Measurements from ENCODE around the gene NBPF11. TPM values are rescaled to one million over a fixed set of nuclear protein-coding genes. Genes with fewer than 3 reads are reported as not detected.
A peak's percentile ranks its signal among the peaks of the same experiment; 100 is the strongest.
"Not testable (repeated sequence)": the region's sequence is repeated elsewhere in the genome, so short reads cannot be mapped to it uniquely, and the experiment has no call there.

The NBPF11 gene
- total and polyA plus RNA-seq, 3 experiments from 2014 or later = 4.0 to 6.9 (median 6.6) TPM

- DNase-seq = no peak
- POLR2A ChIA-PET = no interaction called here
- H3K4me1 ChIP-seq (ENCODE audit: insufficient read depth, low read length) = no peaks in the 10 kb centered on the region
- Mint-ChIP-seq H3K4me1 (no peaks in the 10 kb centered on the region), H3K27me3 (peaks cover 0 to 3% of the 10 kb centered on the region in 2 donors), H3K4me3 (no peak overlapping the region), H3K9me3 (no peaks in the 10 kb centered on the region), H3K27ac (no peak overlapping the region), H3K36me3 (peaks cover 0 to 1% (median 0%) of the 10 kb centered on the region in 3 donors)
- H3K27ac ChIP-seq (ENCODE audit: low read depth, low read length) = no peak overlapping the region
- no peaks in the 10 kb centered on the region for H3K36me3 ChIP-seq (ENCODE audit: insufficient read depth, low read length)
- no peak overlapping the region for H3K4me3 ChIP-seq (ENCODE audit: low read length)
- CTCF ChIA-PET = interaction anchor here (0.7 kb wide), 1 partner anchor 197 kb away, joined by 3 read pairs; no protein-coding TSS in a partner anchor
- no peaks in the 10 kb centered on the region for H3K27me3 ChIP-seq (ENCODE audit: insufficient read depth, low read length, poor library complexity, severe bottlenecking)
- no peaks in the 10 kb centered on the region for H3K9me3 ChIP-seq (ENCODE audit: low read length)
Measured at GRCh38 chr1:148166558-148167492, 14.7 kb upstream of the NBPF11 start.

- H3K36me3 ChIP-seq (ENCODE audit: insufficient read depth, low read length) = no peaks in the 10 kb centered on the region
- Mint-ChIP-seq H3K4me1 (peaks cover 4 to 5% (median 5%) of the 10 kb centered on the region in 3 donors), H3K27ac (no peak overlapping the region), H3K9me3 (no peaks in the 10 kb centered on the region), H3K36me3 (no peaks in the 10 kb centered on the region), H3K27me3 (peaks cover 13 to 18% of the 10 kb centered on the region in 2 donors), H3K4me3 (no peak overlapping the region)
- no peaks in the 10 kb centered on the region for H3K4me1 ChIP-seq (ENCODE audit: insufficient read depth, low read length)
- DNase-seq = peak in 1 of 5 donors; percentile 38
- ChIA-PET POLR2A (no interaction called here), CTCF (no interaction called here)
- H3K4me3 ChIP-seq (ENCODE audit: low read length) = no peak overlapping the region
- H3K9me3 ChIP-seq (ENCODE audit: low read length) = no peaks in the 10 kb centered on the region
- no peaks in the 10 kb centered on the region for H3K27me3 ChIP-seq (ENCODE audit: insufficient read depth, low read length, poor library complexity, severe bottlenecking)
- H3K27ac ChIP-seq (ENCODE audit: low read depth, low read length) = no peak overlapping the region
Measured at GRCh38 chr1:148162363-148162762, 10.3 kb upstream of the NBPF11 start.

- Mint-ChIP-seq H3K36me3 (no peaks in the 10 kb centered on the region), H3K4me3 (no peak overlapping the region), H3K9me3 (no peaks in the 10 kb centered on the region), H3K27me3 (peaks cover 14 to 19% of the 10 kb centered on the region in 2 donors), H3K4me1 (peaks cover 4 to 6% (median 5%) of the 10 kb centered on the region in 3 donors), H3K27ac (peak overlapping the region in 1 of 8 donors; percentile 65)
- H3K27ac ChIP-seq (ENCODE audit: low read depth, low read length) = no peak overlapping the region
- H3K9me3 ChIP-seq (ENCODE audit: low read length) = no peaks in the 10 kb centered on the region
- no peaks in the 10 kb centered on the region for H3K36me3 ChIP-seq (ENCODE audit: insufficient read depth, low read length)
- no peaks in the 10 kb centered on the region for H3K4me1 ChIP-seq (ENCODE audit: insufficient read depth, low read length)
- ChIA-PET POLR2A (no interaction called here), CTCF (no interaction called here)
- no peaks in the 10 kb centered on the region for H3K27me3 ChIP-seq (ENCODE audit: insufficient read depth, low read length, poor library complexity, severe bottlenecking)
- DNase-seq = no peak
- no peak overlapping the region for H3K4me3 ChIP-seq (ENCODE audit: low read length)
Measured at GRCh38 chr1:148161053-148161901, 9.2 kb upstream of the NBPF11 start.

GRCh38 chr1:148160343-148161052 is 8.4 kb upstream of the NBPF11 start:
- Mint-ChIP-seq H3K27ac (no peak overlapping the region), H3K4me1 (peaks cover 4 to 8% (median 5%) of the 10 kb centered on the region in 3 donors), H3K36me3 (no peaks in the 10 kb centered on the region), H3K4me3 (no peak overlapping the region), H3K9me3 (no peaks in the 10 kb centered on the region), H3K27me3 (peaks cover 19 to 26% of the 10 kb centered on the region in 2 donors)
- ChIA-PET CTCF (no interaction called here), POLR2A (no interaction called here)
- H3K27me3 ChIP-seq (ENCODE audit: insufficient read depth, low read length, poor library complexity, severe bottlenecking) = no peaks in the 10 kb centered on the region
- no peaks in the 10 kb centered on the region for H3K4me1 ChIP-seq (ENCODE audit: insufficient read depth, low read length)
- no peaks in the 10 kb centered on the region for H3K9me3 ChIP-seq (ENCODE audit: low read length)
- H3K27ac ChIP-seq (ENCODE audit: low read depth, low read length) = no peak overlapping the region
- DNase-seq = no peak
- H3K4me3 ChIP-seq (ENCODE audit: low read length) = no peak overlapping the region
- no peaks in the 10 kb centered on the region for H3K36me3 ChIP-seq (ENCODE audit: insufficient read depth, low read length)

- ChIA-PET CTCF (no interaction called here), POLR2A (no interaction called here)
- Mint-ChIP-seq H3K9me3 (no peaks in the 10 kb centered on the region), H3K27me3 (peaks cover 19 to 28% of the 10 kb centered on the region in 2 donors), H3K4me3 (no peak overlapping the region), H3K27ac (no peak overlapping the region), H3K4me1 (peaks cover 4 to 8% (median 5%) of the 10 kb centered on the region in 3 donors), H3K36me3 (no peaks in the 10 kb centered on the region)
- Histone ChIP-seq H3K4me3 (ENCODE audit: low read length) (no peak overlapping the region), H3K9me3 (ENCODE audit: low read length) (no peaks in the 10 kb centered on the region), H3K36me3 (ENCODE audit: insufficient read depth, low read length) (no peaks in the 10 kb centered on the region), H3K4me1 (ENCODE audit: insufficient read depth, low read length) (no peaks in the 10 kb centered on the region), H3K27ac (ENCODE audit: low read depth, low read length) (no peak overlapping the region), H3K27me3 (ENCODE audit: insufficient read depth, low read length, poor library complexity, severe bottlenecking) (no peaks in the 10 kb centered on the region)
- DNase-seq = no peak
Measured at GRCh38 chr1:148160048-148160342, 7.9 kb upstream of the NBPF11 start.

GRCh38 chr1:148158341-148159003 is 6.4 kb upstream of the NBPF11 start:
- Histone ChIP-seq H3K4me3 (ENCODE audit: low read length) (no peak overlapping the region), H3K4me1 (ENCODE audit: insufficient read depth, low read length) (no peaks in the 10 kb centered on the region), H3K27me3 (ENCODE audit: insufficient read depth, low read length, poor library complexity, severe bottlenecking) (no peaks in the 10 kb centered on the region), H3K36me3 (ENCODE audit: insufficient read depth, low read length) (no peaks in the 10 kb centered on the region), H3K27ac (ENCODE audit: low read depth, low read length) (no peak overlapping the region), H3K9me3 (ENCODE audit: low read length) (no peaks in the 10 kb centered on the region)
- Mint-ChIP-seq H3K27me3 (peaks cover 19 to 28% of the 10 kb centered on the region in 2 donors), H3K27ac (no peak overlapping the region), H3K9me3 (no peaks in the 10 kb centered on the region), H3K36me3 (no peaks in the 10 kb centered on the region), H3K4me1 (peaks cover 4 to 8% (median 5%) of the 10 kb centered on the region in 3 donors), H3K4me3 (peak overlapping the region in 2 of 7 donors; percentile 14 to 56)
- ChIA-PET POLR2A (no interaction called here), CTCF (no interaction called here)
- no peak for DNase-seq

GRCh38 chr1:148157803-148158202 is 5.7 kb upstream of the NBPF11 start:
- H3K4me3 Mint-ChIP-seq = peak overlapping the region in 2 of 7 donors; percentile 14 to 56
- H3K4me3 ChIP-seq (ENCODE audit: low read length); H3K27me3 ChIP-seq (ENCODE audit: insufficient read depth, low read length, poor library complexity, severe bottlenecking); H3K4me1 Mint-ChIP-seq; H3K36me3 ChIP-seq (ENCODE audit: insufficient read depth, low read length); CTCF ChIA-PET; H3K36me3 Mint-ChIP-seq; H3K27ac Mint-ChIP-seq; POLR2A ChIA-PET; H3K27ac ChIP-seq (ENCODE audit: low read depth, low read length); H3K4me1 ChIP-seq (ENCODE audit: insufficient read depth, low read length); H3K9me3 Mint-ChIP-seq; H3K9me3 ChIP-seq (ENCODE audit: low read length): not testable (repeated sequence)
- H3K27me3 Mint-ChIP-seq = peaks cover 19 to 28% of the 10 kb centered on the region in 2 donors
- peak in 1 of 5 donors; percentile 43 for DNase-seq

Measured in CD8-positive, alpha-beta memory T cell (primary cell).